22Rv1 (cell line): ENCODE data around the gene ME3.

Source experiments
- CTCF ChIP-seq: fragments of 450-650 bp; IDR thresholded peaks from 2 replicates; pipeline ENCODE4 v1.5.1; 2017; ENCODE audit warnings: mild to moderate bottlenecking
- ZFX ChIP-seq: fragments of 450-650 bp; IDR thresholded peaks from 2 replicates; pipeline ENCODE4 v1.6.1; 2017; ENCODE audit warnings: antibody characterized with exemption, borderline replicate concordance

- TF ChIP-seq CTCF (no peak), ZFX (no peak)
These were observed at the start of gene ME3 for GRCh38 chr11:86672007-86672621.
